Keratinocyte (primary cell): ENCODE results near the gene SDHAF3. TPM values are rescaled to one million over a fixed set of nuclear protein-coding genes. Genes with fewer than 3 reads are reported as not detected.
A peak's percentile ranks its signal among the peaks of the same experiment; 100 is the strongest.

Source experiments
- DNase-seq: peaks from one replicate; pipeline ENCODE4 v3.0.0-alpha.2; 2011; ENCODE audit warnings: low read depth, missing footprints, low spot score
- FAIRE-seq: peaks from 2 replicates; lab custom pipeline; 2011; peaks lifted over from hg19 to GRCh38; lab: Jason Lieb, UNC
- H2AFZ ChIP-seq: 2 replicates; pipeline ENCODE4 v1.6.0; 2012; ENCODE audit warnings: low read length, control low read depth, inconsistent platforms; ENCODE audit not compliant: control insufficient read depth
- H3K27ac ChIP-seq: 2 replicates; pipeline ENCODE4 v1.5.1; 2011; ENCODE audit warnings: low read length; ENCODE audit not compliant: control insufficient read depth, insufficient read depth
- H3K27me3 ChIP-seq: 3 replicates; pipeline ENCODE4 v1.6.0; 2011; ENCODE audit warnings: low read length; ENCODE audit not compliant: control insufficient read depth, insufficient read depth; ENCODE audit errors: extremely low read depth
- H3K36me3 ChIP-seq, 2 experiments: 2 replicates in 1 of 2; 3 replicates in 1 of 2; pipeline ENCODE4 v1.5.1; 2011; ENCODE audit warnings: low read length in 2 of 2, mild to moderate bottlenecking in 1 of 2; ENCODE audit not compliant: control insufficient read depth in 2 of 2, insufficient read depth in 2 of 2; ENCODE audit errors: extremely low read depth in 1 of 2
- H3K4me1 ChIP-seq: 3 replicates; pipeline ENCODE4 v1.5.1; 2011; ENCODE audit warnings: low read length; ENCODE audit not compliant: control insufficient read depth, insufficient read depth; ENCODE audit errors: extremely low read depth
- H3K4me2 ChIP-seq: 3 replicates; pipeline ENCODE4 v1.6.0; 2011; ENCODE audit warnings: low read depth, low read length; ENCODE audit not compliant: control insufficient read depth, insufficient read depth; ENCODE audit errors: extremely low read depth
- H3K4me3 ChIP-seq, 3 experiments: fragments of 200-600 bp in 1 of 3; sonication (generic) in 1 of 3; 2 replicates in 2 of 3; 3 replicates in 1 of 3; pipeline ENCODE4 v1.5.1; 2011 to 2016; ENCODE audit warnings: low read length in 3 of 3, mild to moderate bottlenecking in 3 of 3, control low read depth in 2 of 3, inconsistent platforms in 1 of 3, low read depth in 1 of 3, mixed read lengths in 1 of 3, mixed run types in 1 of 3, moderate library complexity in 1 of 3; ENCODE audit not compliant: control insufficient read depth in 2 of 3, insufficient read depth in 2 of 3; ENCODE audit errors: extremely low read depth in 1 of 3
- H3K79me2 ChIP-seq: 2 replicates; pipeline ENCODE4 v1.6.0; 2012; ENCODE audit warnings: low read length; ENCODE audit not compliant: control insufficient read depth, insufficient read depth
- H3K9ac ChIP-seq: 3 replicates; pipeline ENCODE4 v1.6.0; 2011; ENCODE audit warnings: low read length; ENCODE audit not compliant: control insufficient read depth, insufficient read depth; ENCODE audit errors: extremely low read depth
- H3K9me1 ChIP-seq: 3 replicates; pipeline ENCODE4 v1.6.0; 2011; ENCODE audit warnings: low read length; ENCODE audit not compliant: control insufficient read depth, insufficient read depth; ENCODE audit errors: extremely low read depth
- H3K9me3 ChIP-seq: 2 replicates; pipeline ENCODE4 v1.5.1; 2012; ENCODE audit warnings: low read depth, low read length; ENCODE audit not compliant: control insufficient read depth
- H4K20me1 ChIP-seq: 3 replicates; pipeline ENCODE4 v1.6.0; 2011; ENCODE audit warnings: low read length; ENCODE audit not compliant: control insufficient read depth, insufficient read depth; ENCODE audit errors: extremely low read depth
- EZH2 ChIP-seq: IDR thresholded peaks from one replicate; pipeline ENCODE4 v1.6.1; 2012; ENCODE audit warnings: inconsistent platforms, mild to moderate bottlenecking, low read length, moderate library complexity
- dilution Hi-C: fragments of 300-500 bp; cut with MboI; formaldehyde crosslinking; loops from one replicate; pipeline ENCODE4 v1.7.0; 2020; ENCODE audit warnings: low sequenced_read_pairs; ENCODE audit not compliant: extremely low pct_ligation_motif_present
- polyA plus RNA-seq, 5 experiments: library from polyadenylated mRNA; depleted of rRNA in 3 of 5; stranded (reverse) in 3 of 5; stranded (forward) in 1 of 5; unstranded in 1 of 5; fragments of >200 nt; gene quantifications; 1 replicate in 1 of 5; 2 replicates in 3 of 5; 3 replicates in 1 of 5; pipeline versions ENCODE4 v1.2.1 to v1.2.3, GENCODE V29; 2011 to 2012; ENCODE audit warnings: missing spikeins in 2 of 5, low read depth in 1 of 5, low replicate concordance in 1 of 5
- TF ChIP-seq, protein P1 (sequence below), 3 experiments: IDR thresholded peaks in 1 of 3; conservative IDR thresholded peaks in 1 of 3; optimal IDR thresholded peaks in 1 of 3; 2 replicates in 2 of 3; 3 replicates in 1 of 3; pipeline versions ENCODE3 to v1.5.1; 2011; ENCODE audit warnings: low read length in 3 of 3, mild to moderate bottlenecking in 3 of 3, moderate library complexity in 2 of 3, control low read depth in 1 of 3, inconsistent platforms in 1 of 3; ENCODE audit not compliant: insufficient read depth in 2 of 3; ENCODE audit errors: extremely low read depth in 1 of 3

Gene SDHAF3
- polyA plus RNA-seq, 1 donor (not counting 4 experiments of a cell fraction or from before 2014, with no cell fraction given) = 32.8 TPM

DNA sequence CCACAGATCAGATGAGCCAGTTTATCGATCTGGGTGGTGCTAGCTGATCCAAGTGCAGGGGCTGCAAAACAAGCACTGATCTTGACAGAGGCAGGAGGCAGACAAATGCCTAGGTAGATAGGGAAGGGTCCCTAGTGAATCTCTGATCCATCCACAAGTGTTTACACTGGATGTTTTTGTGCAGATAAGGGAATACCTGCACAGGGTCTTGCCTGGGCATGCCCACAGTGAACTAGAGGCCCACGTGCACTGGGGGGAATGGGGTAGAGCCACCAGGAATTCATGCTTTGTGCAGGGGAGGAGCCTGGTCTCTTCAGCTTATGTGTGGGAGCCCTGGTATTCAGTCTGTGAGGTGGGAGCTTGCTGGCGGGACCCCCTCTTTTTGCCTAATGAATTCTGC is 50.3 kb downstream of the SDHAF3 start:
- no peaks in the 10 kb centered on the region for H3K79me2 ChIP-seq
- DNase-seq = no peak
- peak overlapping the region; percentile 31 for H3K27ac ChIP-seq
- no peak for FAIRE-seq
- no peaks in the 10 kb centered on the region for H3K27me3 ChIP-seq
- dilution Hi-C loops = no loop called here
- no peak overlapping the region for H3K4me2 ChIP-seq
- H4K20me1 ChIP-seq = no peaks in the 10 kb centered on the region
- H2AFZ ChIP-seq = no peak overlapping the region
- no peak overlapping the region for H3K9ac ChIP-seq
- H3K9me3 ChIP-seq = peaks cover 8% of the 10 kb centered on the region
- H3K9me1 ChIP-seq = no peaks in the 10 kb centered on the region
- no peak for TF ChIP-seq EZH2
- TF ChIP-seq, protein P1, sequence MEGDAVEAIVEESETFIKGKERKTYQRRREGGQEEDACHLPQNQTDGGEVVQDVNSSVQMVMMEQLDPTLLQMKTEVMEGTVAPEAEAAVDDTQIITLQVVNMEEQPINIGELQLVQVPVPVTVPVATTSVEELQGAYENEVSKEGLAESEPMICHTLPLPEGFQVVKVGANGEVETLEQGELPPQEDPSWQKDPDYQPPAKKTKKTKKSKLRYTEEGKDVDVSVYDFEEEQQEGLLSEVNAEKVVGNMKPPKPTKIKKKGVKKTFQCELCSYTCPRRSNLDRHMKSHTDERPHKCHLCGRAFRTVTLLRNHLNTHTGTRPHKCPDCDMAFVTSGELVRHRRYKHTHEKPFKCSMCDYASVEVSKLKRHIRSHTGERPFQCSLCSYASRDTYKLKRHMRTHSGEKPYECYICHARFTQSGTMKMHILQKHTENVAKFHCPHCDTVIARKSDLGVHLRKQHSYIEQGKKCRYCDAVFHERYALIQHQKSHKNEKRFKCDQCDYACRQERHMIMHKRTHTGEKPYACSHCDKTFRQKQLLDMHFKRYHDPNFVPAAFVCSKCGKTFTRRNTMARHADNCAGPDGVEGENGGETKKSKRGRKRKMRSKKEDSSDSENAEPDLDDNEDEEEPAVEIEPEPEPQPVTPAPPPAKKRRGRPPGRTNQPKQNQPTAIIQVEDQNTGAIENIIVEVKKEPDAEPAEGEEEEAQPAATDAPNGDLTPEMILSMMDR (optimal IDR thresholded peaks at IDR 0.05 in 1 of 3, IDR thresholded peaks at IDR 0.05 in 1 of 3, conservative IDR thresholded peaks at IDR 0.05 in 1 of 3; ENCODE audit: extremely low read depth in 1 of 3, insufficient read depth in 2 of 3, low read length in 3 of 3) = no peak
- no peaks in the 10 kb centered on the region for H3K36me3 ChIP-seq
- no peak overlapping the region for H3K4me3 ChIP-seq
- peaks cover 6% of the 10 kb centered on the region for H3K4me1 ChIP-seq

DNA sequence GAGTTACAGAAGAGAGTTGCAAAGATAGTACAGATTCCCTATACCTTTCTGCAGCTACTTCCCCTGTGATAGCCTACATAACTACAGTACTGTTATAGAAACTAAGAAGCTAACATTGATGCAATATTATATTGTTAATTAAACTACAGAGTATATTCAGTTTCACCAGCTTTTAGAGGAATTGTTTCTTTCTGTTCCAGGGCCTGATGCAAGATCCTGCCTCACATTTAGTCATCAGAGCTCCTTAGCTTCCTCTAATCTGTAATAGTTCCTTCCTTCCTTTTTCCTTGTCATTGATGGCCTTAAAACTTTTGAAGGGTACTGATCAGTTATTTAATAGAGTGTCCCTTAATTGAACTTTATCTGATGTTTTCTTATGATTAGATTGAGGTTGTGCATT is 56.8 kb downstream of the SDHAF3 start:
- no peak overlapping the region for H3K4me3 ChIP-seq
- H3K9me3 ChIP-seq = no peaks in the 10 kb centered on the region
- no peaks in the 10 kb centered on the region for H4K20me1 ChIP-seq
- H3K27me3 ChIP-seq = no peaks in the 10 kb centered on the region
- H3K4me1 ChIP-seq = peaks cover 4% of the 10 kb centered on the region
- H3K9me1 ChIP-seq = no peaks in the 10 kb centered on the region
- H3K36me3 ChIP-seq = no peaks in the 10 kb centered on the region
- H2AFZ ChIP-seq = no peak overlapping the region
- H3K79me2 ChIP-seq = no peaks in the 10 kb centered on the region
- dilution Hi-C loops = no loop called here
- H3K27ac ChIP-seq = no peak overlapping the region
- no peak overlapping the region for H3K4me2 ChIP-seq
- H3K9ac ChIP-seq = no peak overlapping the region
- no peak for TF ChIP-seq EZH2
- TF ChIP-seq, protein P1 (optimal IDR thresholded peaks at IDR 0.05 in 1 of 3, IDR thresholded peaks at IDR 0.05 in 1 of 3, conservative IDR thresholded peaks at IDR 0.05 in 1 of 3; ENCODE audit: extremely low read depth in 1 of 3, insufficient read depth in 2 of 3, low read length in 3 of 3) = no peak
- no peak for FAIRE-seq
- DNase-seq = no peak
